GM23248 (cell line): ENCODE measurements around the gene POLR1F. TPM values are rescaled to one million over a fixed set of nuclear protein-coding genes. Genes with fewer than 3 reads are reported as not detected.
A peak's percentile ranks its signal among the peaks of the same experiment; 100 is the strongest.

ENCODE experiments used
- DNase-seq: peaks from one replicate; pipeline ENCODE4 v3.0.0-alpha.2; 2015
- H2AFZ ChIP-seq: fragments of 200-600 bp; sonication (generic); 2 replicates; pipeline ENCODE4 v1.6.1; 2016; ENCODE audit warnings: antibody characterized with exemption
- H3F3A ChIP-seq: fragments of 200-600 bp; sonication (generic); 2 replicates; pipeline ENCODE4 v1.6.1; 2016; ENCODE audit warnings: mild to moderate bottlenecking, antibody characterized with exemption, mixed run types; ENCODE audit not compliant: insufficient read depth
- H3K27ac ChIP-seq: fragments of 200-600 bp; sonication (generic); 2 replicates; pipeline ENCODE4 v1.5.1; 2016; ENCODE audit warnings: mild to moderate bottlenecking
- H3K27me3 ChIP-seq: fragments of 200-600 bp; sonication (generic); replicated peaks from 2 replicates; pipeline ENCODE4 v1.6.1; 2016; ENCODE audit warnings: mild to moderate bottlenecking; ENCODE audit not compliant: insufficient read depth
- H3K36me3 ChIP-seq: fragments of 200-600 bp; sonication (generic); 2 replicates; pipeline ENCODE4 v1.6.1; 2016; ENCODE audit warnings: low read depth, mild to moderate bottlenecking
- H3K4me1 ChIP-seq: fragments of 200-600 bp; sonication (generic); 2 replicates; pipeline ENCODE4 v1.6.1; 2016; ENCODE audit warnings: mild to moderate bottlenecking; ENCODE audit not compliant: insufficient read depth
- H3K4me2 ChIP-seq: fragments of 200-600 bp; sonication (generic); one replicate; pipeline ENCODE4 v1.6.1; 2016; ENCODE audit warnings: mild to moderate bottlenecking; ENCODE audit not compliant: unreplicated experiment
- H3K4me3 ChIP-seq: fragments of 200-600 bp; sonication (generic); 2 replicates; pipeline ENCODE4 v1.5.1; 2016; ENCODE audit warnings: mild to moderate bottlenecking
- H3K79me2 ChIP-seq: fragments of 200-600 bp; sonication (generic); 2 replicates; pipeline ENCODE4 v1.6.1; 2016; ENCODE audit warnings: mild to moderate bottlenecking; ENCODE audit not compliant: insufficient read depth
- H3K9ac ChIP-seq: fragments of 200-600 bp; sonication (generic); 2 replicates; pipeline ENCODE4 v1.6.1; 2016; ENCODE audit warnings: mild to moderate bottlenecking
- H3K9me2 ChIP-seq: fragments of 200-600 bp; sonication (generic); 2 replicates; pipeline ENCODE4 v1.6.1; 2016; ENCODE audit warnings: mixed run types, mild to moderate bottlenecking, moderate library complexity; ENCODE audit not compliant: insufficient read depth
- H3K9me3 ChIP-seq: fragments of 200-600 bp; sonication (generic); one replicate; pipeline ENCODE4 v1.6.1; 2017; ENCODE audit warnings: low read depth
- H4K20me1 ChIP-seq: fragments of 200-600 bp; sonication (generic); 2 replicates; pipeline ENCODE4 v1.6.0; 2016; ENCODE audit not compliant: insufficient read depth
- EZH2 ChIP-seq: fragments of 200-600 bp; sonication (generic); IDR thresholded peaks from 2 replicates; pipeline ENCODE4 v1.6.1; 2018; ENCODE audit warnings: antibody characterized with exemption, mild to moderate bottlenecking; ENCODE audit not compliant: insufficient read depth, poor library complexity, severe bottlenecking
- EZH2phosphoT487 ChIP-seq: fragments of 200-600 bp; sonication (generic); IDR thresholded peaks from 2 replicates; pipeline ENCODE4 v1.6.1; 2018; ENCODE audit warnings: antibody characterized with exemption, moderate library complexity, mild to moderate bottlenecking, low read depth; ENCODE audit not compliant: insufficient read depth
- WGBS, 2 experiments: methylation state at CpG; one replicate each; pipeline ENCODE4 v1.1.6; 2015 to 2017; ENCODE audit warnings: low lambda C conversion rate in 2 of 2, low coverage in 1 of 2; ENCODE audit errors: missing lambda C conversion rate in 2 of 2; 5-methylcytosine and 5-hydroxymethylcytosine counted together
- in situ Hi-C: fragments of 300-500 bp; cut with MboI; formaldehyde crosslinking; loops from 2 replicates; pipeline ENCODE4 v1.15.0; 2020
- microRNA-seq: library from miRNA; unstranded; fragments of <30 nt; microRNA quantifications from one replicate; pipeline ENCODE4, GENCODE V29; 2016; ENCODE audit warnings: borderline number of aligned reads
- polyA plus RNA-seq: library from polyadenylated mRNA; unstranded; fragments of >200 nt; fragmentation: Nextera tagmentation; extraction: Ambion mirVana; gene quantifications from 2 replicates; pipeline ENCODE4 v1.2.1, GENCODE V29; 2016
- small RNA-seq: library from RNA; depleted of rRNA; stranded (forward); fragments of <200 nt; gene quantifications from one replicate; pipeline ENCODE3, GENCODE V24; 2014; ENCODE audit warnings: low read depth, low replicate concordance
- total RNA-seq: library from RNA; depleted of rRNA; stranded (reverse); fragments of >200 nt; shearing (Covaris generic); gene quantifications from 2 replicates; pipeline ENCODE4 v1.2.3, GENCODE V29; 2014; rRNA removed

Gene POLR1F
- total and polyA plus RNA-seq, 2 experiments from 2014 or later = 15.9 to 27.0 TPM

DNA sequence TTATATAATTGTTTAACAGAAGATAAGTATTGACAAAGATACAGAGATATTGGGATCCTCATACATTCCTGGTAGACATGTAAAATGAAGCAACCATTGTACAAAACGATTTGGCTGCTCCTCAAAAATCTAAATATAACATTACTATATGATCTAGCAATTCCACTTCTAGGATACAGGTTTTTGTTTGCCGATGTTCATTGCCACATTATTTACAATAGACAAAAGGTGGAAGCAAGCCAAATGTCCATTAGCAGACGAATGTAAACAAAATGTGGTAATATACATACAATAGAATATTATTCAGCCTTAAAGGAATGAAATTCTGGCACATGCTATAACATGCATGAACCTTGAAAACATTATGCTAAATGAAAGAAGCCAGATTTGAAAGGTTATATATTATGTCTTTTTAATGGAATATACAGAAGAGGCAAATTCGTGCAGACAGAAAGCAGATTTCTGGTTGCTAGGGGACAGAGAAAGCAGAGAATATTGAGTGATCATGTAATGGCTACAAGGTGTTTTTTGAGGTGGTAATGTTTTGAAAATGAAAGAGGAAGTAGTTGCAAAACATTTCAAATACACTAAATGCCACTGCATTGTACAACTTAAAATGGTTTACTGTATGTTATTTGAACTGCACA lies 44.9 kb downstream of the POLR1F start:
- Histone ChIP-seq H3K27me3 (no peaks in the 10 kb centered on the region), H3K9me2 (no peaks in the 10 kb centered on the region), H3K4me3 (no peak overlapping the region), H2AFZ (no peak overlapping the region), H3F3A (no peaks in the 10 kb centered on the region), H4K20me1 (no peaks in the 10 kb centered on the region), H3K4me1 (no peaks in the 10 kb centered on the region), H3K27ac (no peak overlapping the region), H3K4me2 (no peak overlapping the region), H3K9ac (no peak overlapping the region), H3K9me3 (no peaks in the 10 kb centered on the region), H3K36me3 (no peaks in the 10 kb centered on the region), H3K79me2 (no peaks in the 10 kb centered on the region)
- in situ Hi-C loops = loop anchor here (10.0 to 25.0 kb wide), 2 partner anchors 549 to 1302 kb away; partner anchors contain the start of gene TWIST1
- 40 to 50% methylated on average over 4 of the region's 4 CpGs for WGBS, 2 experiments
- DNase-seq = no peak
- TF ChIP-seq EZH2phosphoT487 (no peak), EZH2 (no peak)

DNA sequence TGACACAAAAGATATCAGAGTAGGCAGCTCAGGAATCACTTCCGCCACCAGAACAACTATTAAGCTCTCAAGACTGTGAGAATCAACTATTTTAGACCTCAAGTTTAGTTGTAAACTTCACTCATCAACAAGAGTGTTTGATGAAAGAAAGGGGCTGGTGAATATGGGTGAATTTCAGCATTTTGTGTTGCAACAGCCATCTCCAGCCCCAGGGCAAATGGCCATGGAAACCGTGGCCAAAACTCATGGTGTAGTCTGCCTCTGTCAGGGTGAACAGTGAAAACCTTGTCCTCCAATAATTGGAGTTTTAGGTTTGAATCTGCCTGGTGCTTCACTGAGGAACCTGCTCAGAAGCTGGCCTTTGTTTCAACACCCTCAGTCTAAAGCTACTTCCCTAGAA lies 60.0 kb downstream of the POLR1F start:
- Histone ChIP-seq H3K9me2 (no peaks in the 10 kb centered on the region), H3K79me2 (no peaks in the 10 kb centered on the region), H3K4me1 (no peaks in the 10 kb centered on the region), H3K36me3 (no peaks in the 10 kb centered on the region), H3F3A (no peaks in the 10 kb centered on the region), H3K9me3 (no peaks in the 10 kb centered on the region), H3K4me3 (no peak overlapping the region), H3K27me3 (no peaks in the 10 kb centered on the region), H3K9ac (no peak overlapping the region), H3K27ac (no peak overlapping the region), H3K4me2 (no peak overlapping the region), H4K20me1 (no peaks in the 10 kb centered on the region), H2AFZ (no peak overlapping the region)
- WGBS, 2 experiments = 25 to 29% methylated on average over 2 of the region's 2 CpGs
- DNase-seq = peak; percentile 9
- in situ Hi-C loops = no loop called here
- TF ChIP-seq EZH2phosphoT487 = no peak
- no peak for TF ChIP-seq EZH2

Small RNAs within 50 kb of the gene (microRNA-seq; reads per million reads assigned to microRNA genes)
- gene MIR3146 = not detected

Small RNAs within 50 kb of the gene (small RNA-seq; reads per million reads assigned to genes)
- not detected for gene MIR3146

Other genes starting within 250 kb of the POLR1F start
- not detected in 2 replicates for gene TMEM196, start 64.6 kb upstream of the POLR1F start, total RNA-seq
- gene TMEM196, start 64.6 kb upstream of the POLR1F start, polyA plus RNA-seq = not detected in 2 replicates